Mesenteric fat pad (tissue), 1 donor: ENCODE measurements around the gene HYAL2. TPM values are rescaled to one million over a fixed set of nuclear protein-coding genes. Genes with fewer than 3 reads are reported as not detected.

Experiments used
- DNase-seq: peaks from one replicate; pipeline ENCODE4 v3.0.0-alpha.2; 2020; ENCODE audit warnings: low spot score
- long read RNA-seq: library from polyadenylated mRNA; unstranded; transcript quantifications from one replicate; pipeline ENCODE4 v2.0.0, GENCODE V29; 2020
- total RNA-seq: library from RNA; stranded (reverse); fragmentation: NEBNext Ultra II Directional; extraction: Animal tissue kit (Norgen Biotek cat#: 25700); gene quantifications from one replicate; pipeline ENCODE4 v1.2.1, GENCODE V29; 2021
- donor health status: DM: yes; HTN: yes; CAD: no.

HYAL2 gene
- total RNA-seq: 118 TPM
- long read RNA-seq, full-length matches to known transcripts: 1,290 of 1,354 reads
- long read RNA-seq, partial matches to known transcripts: 13 of 1,354 reads
- long read RNA-seq, other reads (novel, unspliced or antisense): 51 of 1,354 reads

DNA sequence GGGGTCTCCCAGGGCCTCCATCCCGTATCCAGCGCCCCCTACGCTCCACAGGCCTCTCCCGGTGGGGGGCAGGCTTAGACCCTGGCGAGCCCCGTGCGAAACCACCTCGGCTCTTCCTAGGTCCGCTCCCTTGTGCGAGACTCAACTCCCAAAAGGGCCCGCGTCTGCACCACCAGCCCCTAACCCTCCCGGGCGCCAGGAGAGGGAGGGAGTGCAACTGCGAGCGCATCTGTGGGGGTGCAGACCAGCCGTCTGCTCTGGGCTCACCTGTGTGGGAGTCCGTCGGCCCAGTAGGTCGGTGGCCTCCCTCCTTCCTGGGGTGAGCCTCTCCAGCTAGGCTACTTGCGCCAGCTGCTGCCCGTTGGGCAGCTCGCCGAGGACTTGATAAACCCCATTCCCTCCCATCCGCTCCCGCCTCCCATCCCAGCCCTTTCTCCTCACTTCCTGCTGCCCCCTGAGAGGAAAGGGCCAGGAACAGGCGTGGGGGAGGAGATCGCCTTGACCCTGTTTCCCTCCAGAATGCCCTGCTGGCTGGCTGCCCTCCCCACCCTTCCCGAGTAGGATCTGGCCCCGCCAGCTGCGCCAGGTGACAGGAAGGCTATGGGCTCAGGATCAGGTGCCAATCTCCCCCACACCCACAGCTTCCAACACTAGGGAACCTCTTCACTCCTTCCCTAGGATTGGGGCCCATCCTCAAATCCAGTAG is at the start of gene HYAL2:
HYAL2 (minus strand) TSS at position 360 of the 706 bp plus-strand sequence. CDS start 2,256 bp downstream, outside the sequence.
- DNase-seq: no peak

DNA sequence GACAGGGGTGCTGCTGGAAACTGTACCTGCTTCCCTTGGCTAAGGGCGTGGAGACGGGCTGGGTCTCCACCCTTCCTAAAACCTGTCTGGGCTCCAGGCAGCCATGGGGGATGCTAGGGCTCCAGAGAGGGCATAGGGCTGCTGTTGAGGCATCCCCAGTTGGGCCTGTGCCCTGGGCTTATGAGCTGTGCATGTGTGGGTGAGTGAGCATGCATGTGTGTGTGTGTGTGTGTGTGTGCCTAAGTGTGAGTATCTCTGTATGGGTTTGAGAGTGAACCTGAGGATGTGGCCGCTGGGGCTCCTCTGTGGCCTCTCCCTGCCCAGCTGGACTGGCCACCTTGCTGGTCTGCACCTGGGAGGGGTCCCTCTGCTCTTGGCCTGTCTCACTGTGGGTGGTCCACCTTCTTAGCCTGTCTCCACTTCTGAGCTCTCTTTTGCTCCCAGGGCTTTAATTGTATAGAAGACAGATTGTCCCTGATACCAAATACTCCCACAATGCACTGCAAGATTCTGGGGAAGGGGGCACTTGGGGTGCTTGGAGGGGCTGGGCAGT is 48.7 kb upstream of the HYAL2 start:
- DNase-seq: no peak

DNA sequence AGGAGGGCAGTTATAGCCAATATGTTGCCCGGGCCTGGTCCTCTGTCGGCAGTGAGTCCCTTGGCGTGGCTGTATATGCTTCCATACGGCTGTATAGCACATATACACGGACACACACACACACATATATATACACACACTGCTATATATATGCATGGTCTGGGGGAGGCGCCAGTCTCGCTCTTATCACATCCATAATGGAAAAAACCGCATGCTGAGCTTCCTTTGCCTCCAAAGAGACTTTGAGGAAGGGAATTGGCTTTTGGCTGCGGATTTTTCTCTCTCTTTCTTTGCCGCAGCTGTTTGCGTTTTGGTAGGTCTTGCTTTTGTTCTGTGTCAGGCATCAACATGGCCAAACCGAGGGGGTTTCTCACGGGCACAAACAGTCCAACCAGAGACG is 48.0 kb upstream of the HYAL2 start:
- DNase-seq: no peak

GRCh38 chr3:50369012-50369670 is 46.6 kb upstream of the HYAL2 start:
- no peak for DNase-seq

- no peak for DNase-seq
Measured at GRCh38 chr3:50365842-50366220, 43.3 kb upstream of the HYAL2 start.

DNA sequence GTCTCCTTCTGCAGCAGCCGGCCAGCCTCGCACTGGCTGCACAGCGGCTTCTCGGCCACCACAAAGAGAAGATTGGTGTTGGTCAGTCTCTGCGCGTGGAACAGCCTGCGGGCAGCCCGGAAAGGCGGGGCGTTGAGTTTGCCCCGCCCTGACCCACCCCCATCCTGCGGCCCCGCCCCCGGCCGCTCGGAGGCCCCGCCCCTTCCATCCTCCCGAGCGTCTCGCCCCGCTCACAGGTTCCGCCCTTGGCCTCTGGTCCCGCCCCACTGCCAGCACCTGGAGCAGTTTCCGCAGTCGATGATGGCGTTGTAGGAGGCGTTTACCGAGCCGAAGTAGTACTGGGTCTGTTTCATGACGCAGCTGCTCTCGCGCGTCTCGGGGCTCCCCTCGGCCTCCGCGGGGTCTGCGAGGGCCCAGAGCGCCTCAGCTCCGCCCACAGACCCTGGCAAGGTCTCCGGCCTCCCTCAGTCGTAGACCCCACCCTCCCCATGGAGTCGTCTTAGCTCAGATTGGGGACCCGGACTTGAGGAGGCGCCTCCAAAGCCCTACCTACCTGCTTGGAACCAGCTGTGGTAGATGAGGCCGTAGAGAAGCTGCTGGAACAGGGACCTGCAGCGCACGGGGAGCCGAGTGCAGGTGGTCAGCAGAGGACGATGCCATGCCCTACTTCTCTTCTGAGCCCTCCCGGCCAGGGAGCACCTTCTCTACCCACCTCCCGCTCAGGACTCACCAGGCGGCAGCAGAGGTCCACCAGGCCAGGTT is 42.7 kb upstream of the HYAL2 start:
- DNase-seq: peak; percentile 95

DNA sequence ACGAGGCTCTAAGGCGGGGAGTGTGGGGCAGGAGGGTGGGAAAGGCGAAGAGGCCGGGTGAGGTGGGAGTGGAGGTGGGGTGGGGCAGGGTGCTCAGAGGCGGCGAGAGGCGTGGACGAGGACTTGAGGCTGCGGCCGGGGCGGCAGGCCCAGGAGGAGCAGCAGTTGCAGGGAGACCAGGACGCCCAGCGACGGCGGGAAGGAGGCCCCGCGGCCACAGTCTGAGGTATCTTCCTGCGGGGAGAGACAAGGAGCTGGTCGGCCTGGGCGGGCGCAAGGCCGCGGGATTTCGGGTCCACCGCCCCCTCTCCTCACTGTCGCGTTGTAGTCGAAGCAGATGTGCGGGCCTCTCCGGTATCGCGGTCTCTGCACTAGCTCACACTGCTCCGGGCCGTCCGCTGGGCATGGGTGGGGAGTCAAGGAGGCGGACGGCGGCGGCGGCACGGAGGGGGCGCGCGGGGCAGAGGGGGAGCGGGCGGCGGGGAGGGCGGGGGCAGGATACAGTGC is 42.1 kb upstream of the HYAL2 start:
- DNase-seq: no peak

GRCh38 chr3:50359760-50360110 is 37.2 kb upstream of the HYAL2 start:
- DNase-seq: no peak

DNA sequence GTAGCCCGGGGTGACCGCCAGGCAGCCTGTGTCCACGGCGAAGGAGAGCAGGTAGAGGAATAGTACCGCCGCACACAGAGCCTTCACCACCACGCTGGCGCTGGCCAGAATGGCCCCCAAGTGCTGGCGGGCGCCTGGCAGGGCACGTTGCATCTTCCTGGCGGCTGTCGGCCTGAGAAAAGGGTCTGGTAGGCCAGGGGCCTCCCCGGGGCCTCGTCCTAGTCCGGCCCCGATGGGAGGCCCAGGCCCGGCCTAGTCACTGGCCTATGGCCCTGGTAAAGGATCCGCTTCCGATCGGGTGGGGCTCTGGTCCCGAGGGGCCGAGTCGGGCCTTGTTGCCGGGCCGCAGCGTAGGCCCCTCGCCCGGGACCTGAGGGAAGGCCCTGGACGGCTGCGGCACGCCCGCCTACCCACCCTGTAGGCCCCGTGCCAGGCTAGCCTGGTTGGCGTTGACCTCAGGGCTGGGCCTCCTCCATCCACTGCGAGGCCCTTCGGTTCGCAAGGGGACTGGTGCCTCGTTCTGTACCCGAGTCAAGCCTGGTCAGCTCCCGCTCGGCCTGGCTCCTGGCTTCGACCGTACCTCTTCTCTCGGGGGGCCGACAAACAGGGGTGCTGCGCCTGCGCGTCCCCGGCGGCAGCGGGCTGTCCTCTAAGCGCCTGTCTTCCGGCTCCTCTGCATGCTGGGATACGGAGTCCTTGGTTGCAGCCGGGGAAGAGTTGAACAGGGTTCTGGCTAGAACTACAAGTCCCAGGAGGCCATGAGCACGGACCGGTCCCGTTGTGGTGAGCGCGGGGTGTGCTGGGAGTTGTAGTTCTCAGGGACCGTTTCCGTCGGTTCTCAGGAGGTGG is 36.6 kb upstream of the HYAL2 start, which contains the start of gene TMEM115:
TMEM115 (minus strand) TSS at position 611 of the 849 bp plus-strand sequence; CDS start at position 153, 458 bp downstream.
- peak; percentile 97 for DNase-seq

GRCh38 chr3:50358355-50358910 is 35.9 kb upstream of the HYAL2 start:
- no peak for DNase-seq

DNA sequence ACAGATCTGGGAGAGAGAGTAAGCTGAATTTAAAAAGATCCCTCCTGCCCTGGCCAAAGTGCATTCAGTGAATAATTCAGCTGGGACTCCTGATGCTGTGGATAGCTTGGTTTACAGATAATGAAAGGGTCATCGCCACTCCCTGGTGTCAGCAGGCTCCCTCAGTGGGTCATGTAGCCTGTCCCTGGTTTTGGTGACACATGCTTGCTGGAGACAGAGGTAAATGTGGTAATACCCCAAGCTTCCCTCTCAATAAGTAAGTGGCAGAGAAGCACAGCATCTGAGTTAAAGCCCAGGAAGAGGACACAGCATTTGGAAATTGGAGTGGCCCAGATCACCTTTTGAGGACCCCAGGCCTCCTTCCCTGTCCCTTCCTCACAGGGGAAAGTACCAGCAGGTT is 34.9 kb upstream of the HYAL2 start:
- DNase-seq: no peak

DNA sequence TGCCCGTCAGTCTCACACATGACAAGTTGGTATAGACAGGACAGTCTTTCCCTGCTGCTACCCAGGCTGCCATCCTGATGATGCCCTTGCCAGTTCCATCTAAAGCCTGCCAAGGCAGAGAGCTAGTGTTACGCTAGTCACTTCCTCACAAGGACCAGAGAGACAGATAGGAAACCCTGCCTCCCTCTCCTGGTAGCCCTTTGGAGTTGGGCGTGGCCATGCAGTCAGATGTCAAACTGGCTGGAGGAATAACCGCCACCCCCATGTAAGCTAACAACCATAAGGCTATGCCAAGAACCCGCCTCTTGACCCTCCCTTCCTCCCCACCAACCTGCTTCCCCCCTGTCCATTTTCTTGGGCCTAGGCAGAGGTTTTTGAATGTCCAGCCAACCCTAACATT is 34.0 kb upstream of the HYAL2 start:
- DNase-seq: no peak

DNA sequence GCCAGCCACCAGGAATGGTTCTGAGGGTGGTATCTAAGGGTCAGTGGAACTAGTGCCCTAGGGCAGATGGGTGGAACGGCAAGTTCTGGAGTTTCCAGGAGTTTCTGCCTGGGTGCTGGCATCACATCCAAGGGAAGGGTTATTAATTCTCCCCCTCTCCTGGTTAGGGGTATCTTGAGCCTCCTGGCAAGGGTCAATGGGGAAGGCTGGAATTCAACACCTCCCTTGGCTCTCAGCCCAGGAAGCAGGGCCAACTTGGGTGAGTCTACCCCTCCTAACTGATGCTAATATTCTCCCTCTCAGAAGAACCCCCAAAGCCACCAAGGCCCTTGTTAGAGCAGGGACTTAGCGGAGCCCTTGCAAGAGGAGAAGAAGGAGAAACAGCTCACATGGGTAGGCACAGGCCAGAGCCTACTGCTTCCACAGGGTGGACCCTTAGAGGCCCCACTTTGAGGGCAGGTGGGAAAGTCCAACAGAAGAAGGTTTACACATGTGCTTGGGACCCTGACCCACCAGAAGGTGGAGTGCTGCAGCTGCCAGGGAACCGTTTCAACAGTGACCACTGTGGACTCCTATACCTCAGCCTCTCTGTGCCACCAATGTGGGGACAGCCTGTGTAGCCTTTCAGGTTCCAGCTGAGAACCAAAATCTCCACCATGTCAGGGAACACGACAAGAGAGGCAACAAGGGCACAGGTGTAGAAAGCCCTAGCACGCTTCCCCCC is 33.4 kb upstream of the HYAL2 start:
- no peak for DNase-seq

- DNase-seq: no peak
Measured at GRCh38 chr3:50354850-50355249, 32.3 kb upstream of the HYAL2 start.

DNA sequence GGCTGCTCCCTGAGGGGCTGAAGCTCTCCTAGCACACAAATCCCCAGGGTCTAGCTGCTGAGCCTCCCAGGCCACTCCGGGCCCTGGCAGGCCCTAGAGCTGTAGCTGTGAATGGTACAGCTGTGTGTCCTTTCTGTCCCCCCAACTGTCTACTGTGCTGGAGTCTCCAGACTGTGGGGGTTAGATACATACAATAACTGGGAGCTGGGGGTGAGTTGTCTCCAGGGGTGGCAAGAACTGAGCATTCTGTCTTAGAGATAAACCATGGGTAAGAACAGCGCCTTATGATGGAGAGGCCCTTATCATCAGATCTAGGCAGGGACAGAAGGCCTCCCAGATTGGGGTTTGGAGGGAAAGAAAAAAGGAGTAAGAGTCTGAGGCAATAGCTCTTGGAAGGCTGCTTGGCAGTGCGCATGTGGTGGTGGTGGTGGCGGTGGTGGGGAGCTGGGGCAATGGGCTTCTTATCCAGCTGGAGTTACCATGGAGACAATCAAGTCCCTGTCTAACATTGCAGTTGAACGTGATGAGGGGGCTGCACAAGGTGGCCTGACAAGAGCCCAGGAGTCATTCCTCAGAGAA is 31.7 kb upstream of the HYAL2 start:
- DNase-seq: no peak

GRCh38 chr3:50353245-50354004 is 30.9 kb upstream of the HYAL2 start:
- no peak for DNase-seq

DNA sequence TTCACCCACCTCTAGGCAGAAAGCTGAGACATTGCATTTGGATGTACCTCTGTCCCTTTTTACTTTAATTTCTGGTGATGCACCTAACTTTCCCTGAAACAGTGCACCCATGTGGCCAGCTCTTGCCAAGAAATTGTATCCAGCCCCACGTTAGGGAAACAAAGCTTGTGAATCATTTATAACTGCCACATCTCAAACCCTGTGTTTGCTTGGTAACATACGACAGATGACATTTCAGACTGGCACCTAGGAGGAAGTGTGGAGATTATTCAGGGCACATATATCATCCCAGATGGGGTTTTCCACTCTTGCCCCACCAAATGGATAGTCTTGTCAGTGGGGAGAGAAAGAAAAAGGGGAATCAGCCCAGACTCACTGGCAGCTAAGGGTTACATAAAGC is 30.2 kb upstream of the HYAL2 start:
- no peak for DNase-seq

- no peak for DNase-seq
Measured at GRCh38 chr3:50351323-50351697, 28.8 kb upstream of the HYAL2 start.
